Measurements from ENCODE around the gene PAK5. TPM values are rescaled to one million over a fixed set of nuclear protein-coding genes. Genes with fewer than 3 reads are reported as not detected.

Gene PAK5
- total and polyA plus RNA-seq, 2 experiments from 2014 or later = 0.57 to 1.1 TPM

GRCh38 chr20:9736373-9736772 lies 102.5 kb downstream of the PAK5 start:
- DNase-seq (ENCODE audit: low spot score) = no peak
- no peak for ATAC-seq

More at GRCh38 chr20:9736373-9736772, 102.5 kb downstream of the PAK5 start:
- Histone ChIP-seq H4K20me1 (replicated peaks; ENCODE audit: insufficient read depth) (no peaks in the 10 kb centered on the region), H3F3A (replicated peaks; ENCODE audit: low read depth) (no peaks in the 10 kb centered on the region), H3K27ac (ENCODE audit: low read depth) (no peak overlapping the region), H2AFZ (no peak overlapping the region), H3K4me2 (no peak overlapping the region), H3K79me2 (replicated peaks; ENCODE audit: insufficient read depth) (no peaks in the 10 kb centered on the region), H3K36me3 (ENCODE audit: insufficient read depth) (no peaks in the 10 kb centered on the region), H3K9me2 (ENCODE audit: insufficient read depth) (no peaks in the 10 kb centered on the region), H3K27me3 (ENCODE audit: insufficient read depth) (no peaks in the 10 kb centered on the region), H3K4me3 (no peak overlapping the region), H3K4me1 (ENCODE audit: insufficient read depth) (no peaks in the 10 kb centered on the region)
- no peak overlapping the region for H3K27ac Mint-ChIP-seq
- peaks cover 2% of the 10 kb centered on the region; the same call in 1 of the 3 replicates for H3K9me3 Mint-ChIP-seq
- TF ChIP-seq EZH2 (IDR thresholded peaks at IDR 0.05; ENCODE audit: low read depth, unreplicated experiment) (no peak), NANOG (IDR thresholded peaks at IDR 0.05; ENCODE audit: borderline replicate concordance) (no peak), EZH2phosphoT487 (IDR thresholded peaks at IDR 0.05; ENCODE audit: unreplicated experiment) (no peak), CREB1 (CRISPR knock-in tag; IDR thresholded peaks at IDR 0.05; ENCODE audit: low read depth) (no peak), ZNF331 (CRISPR knock-in tag; IDR thresholded peaks at IDR 0.05; ENCODE audit: low read depth) (no peak)
- TF ChIP-seq, protein P1, sequence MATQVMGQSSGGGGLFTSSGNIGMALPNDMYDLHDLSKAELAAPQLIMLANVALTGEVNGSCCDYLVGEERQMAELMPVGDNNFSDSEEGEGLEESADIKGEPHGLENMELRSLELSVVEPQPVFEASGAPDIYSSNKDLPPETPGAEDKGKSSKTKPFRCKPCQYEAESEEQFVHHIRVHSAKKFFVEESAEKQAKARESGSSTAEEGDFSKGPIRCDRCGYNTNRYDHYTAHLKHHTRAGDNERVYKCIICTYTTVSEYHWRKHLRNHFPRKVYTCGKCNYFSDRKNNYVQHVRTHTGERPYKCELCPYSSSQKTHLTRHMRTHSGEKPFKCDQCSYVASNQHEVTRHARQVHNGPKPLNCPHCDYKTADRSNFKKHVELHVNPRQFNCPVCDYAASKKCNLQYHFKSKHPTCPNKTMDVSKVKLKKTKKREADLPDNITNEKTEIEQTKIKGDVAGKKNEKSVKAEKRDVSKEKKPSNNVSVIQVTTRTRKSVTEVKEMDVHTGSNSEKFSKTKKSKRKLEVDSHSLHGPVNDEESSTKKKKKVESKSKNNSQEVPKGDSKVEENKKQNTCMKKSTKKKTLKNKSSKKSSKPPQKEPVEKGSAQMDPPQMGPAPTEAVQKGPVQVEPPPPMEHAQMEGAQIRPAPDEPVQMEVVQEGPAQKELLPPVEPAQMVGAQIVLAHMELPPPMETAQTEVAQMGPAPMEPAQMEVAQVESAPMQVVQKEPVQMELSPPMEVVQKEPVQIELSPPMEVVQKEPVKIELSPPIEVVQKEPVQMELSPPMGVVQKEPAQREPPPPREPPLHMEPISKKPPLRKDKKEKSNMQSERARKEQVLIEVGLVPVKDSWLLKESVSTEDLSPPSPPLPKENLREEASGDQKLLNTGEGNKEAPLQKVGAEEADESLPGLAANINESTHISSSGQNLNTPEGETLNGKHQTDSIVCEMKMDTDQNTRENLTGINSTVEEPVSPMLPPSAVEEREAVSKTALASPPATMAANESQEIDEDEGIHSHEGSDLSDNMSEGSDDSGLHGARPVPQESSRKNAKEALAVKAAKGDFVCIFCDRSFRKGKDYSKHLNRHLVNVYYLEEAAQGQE (IDR thresholded peaks at IDR 0.05; ENCODE audit: unreplicated experiment) = no peak
- TF ChIP-seq, protein P2, sequence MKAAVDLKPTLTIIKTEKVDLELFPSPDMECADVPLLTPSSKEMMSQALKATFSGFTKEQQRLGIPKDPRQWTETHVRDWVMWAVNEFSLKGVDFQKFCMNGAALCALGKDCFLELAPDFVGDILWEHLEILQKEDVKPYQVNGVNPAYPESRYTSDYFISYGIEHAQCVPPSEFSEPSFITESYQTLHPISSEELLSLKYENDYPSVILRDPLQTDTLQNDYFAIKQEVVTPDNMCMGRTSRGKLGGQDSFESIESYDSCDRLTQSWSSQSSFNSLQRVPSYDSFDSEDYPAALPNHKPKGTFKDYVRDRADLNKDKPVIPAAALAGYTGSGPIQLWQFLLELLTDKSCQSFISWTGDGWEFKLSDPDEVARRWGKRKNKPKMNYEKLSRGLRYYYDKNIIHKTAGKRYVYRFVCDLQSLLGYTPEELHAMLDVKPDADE (IDR thresholded peaks at IDR 0.05) = no peak
- TF ChIP-seq, protein P3, sequence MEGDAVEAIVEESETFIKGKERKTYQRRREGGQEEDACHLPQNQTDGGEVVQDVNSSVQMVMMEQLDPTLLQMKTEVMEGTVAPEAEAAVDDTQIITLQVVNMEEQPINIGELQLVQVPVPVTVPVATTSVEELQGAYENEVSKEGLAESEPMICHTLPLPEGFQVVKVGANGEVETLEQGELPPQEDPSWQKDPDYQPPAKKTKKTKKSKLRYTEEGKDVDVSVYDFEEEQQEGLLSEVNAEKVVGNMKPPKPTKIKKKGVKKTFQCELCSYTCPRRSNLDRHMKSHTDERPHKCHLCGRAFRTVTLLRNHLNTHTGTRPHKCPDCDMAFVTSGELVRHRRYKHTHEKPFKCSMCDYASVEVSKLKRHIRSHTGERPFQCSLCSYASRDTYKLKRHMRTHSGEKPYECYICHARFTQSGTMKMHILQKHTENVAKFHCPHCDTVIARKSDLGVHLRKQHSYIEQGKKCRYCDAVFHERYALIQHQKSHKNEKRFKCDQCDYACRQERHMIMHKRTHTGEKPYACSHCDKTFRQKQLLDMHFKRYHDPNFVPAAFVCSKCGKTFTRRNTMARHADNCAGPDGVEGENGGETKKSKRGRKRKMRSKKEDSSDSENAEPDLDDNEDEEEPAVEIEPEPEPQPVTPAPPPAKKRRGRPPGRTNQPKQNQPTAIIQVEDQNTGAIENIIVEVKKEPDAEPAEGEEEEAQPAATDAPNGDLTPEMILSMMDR (conservative IDR thresholded peaks at IDR 0.05; ENCODE audit: low read depth in 2 of 2) = no peak
- H3K27me3 Mint-ChIP-seq (ENCODE audit: insufficient read depth, low read depth, poor library complexity) = no peaks in the 10 kb centered on the region
- no peaks in the 10 kb centered on the region for H3K36me3 Mint-ChIP-seq (ENCODE audit: low read depth)
- H3K4me3 Mint-ChIP-seq = no peak overlapping the region
- no peaks in the 10 kb centered on the region for H3K4me1 Mint-ChIP-seq
